ENCODE measurements around the gene PAPLN.

The PAPLN gene

DNA sequence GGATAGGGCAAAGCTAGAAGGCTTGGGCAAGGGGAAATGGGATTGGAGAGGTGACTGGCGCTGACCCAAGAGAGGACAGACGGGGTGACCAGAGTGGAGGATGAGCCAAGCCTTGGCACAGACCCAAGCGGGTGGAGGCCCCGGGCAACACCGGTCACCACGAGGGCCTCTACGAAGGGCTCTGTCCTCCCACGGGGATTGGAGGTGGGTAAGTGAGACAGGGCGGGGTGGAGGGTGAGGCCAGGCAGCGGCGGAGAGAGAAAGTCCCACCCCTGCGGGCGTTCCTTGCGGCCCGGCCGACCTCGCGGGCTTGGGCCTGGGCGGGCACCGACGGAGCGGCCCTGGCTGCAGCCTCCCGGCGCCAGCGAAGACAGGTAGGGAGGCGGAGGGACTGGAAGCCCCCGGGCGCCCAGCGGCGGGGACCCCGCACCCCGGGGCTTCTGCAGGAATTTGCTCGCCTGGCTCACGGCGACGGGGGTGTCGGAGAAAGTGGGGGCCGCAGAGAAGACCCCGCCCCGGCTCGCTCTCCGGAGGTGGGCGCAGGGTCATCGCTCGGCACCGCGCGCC, at the start of gene PAPLN:
PAPLN (plus strand) TSS at position 288 of the 567 bp plus-strand sequence. CDS start 2,273 bp downstream, outside the sequence.
- in situ Hi-C loops (cut with MboI; ENCODE audit: low sequenced_read_pairs), result no loop called here

DNA sequence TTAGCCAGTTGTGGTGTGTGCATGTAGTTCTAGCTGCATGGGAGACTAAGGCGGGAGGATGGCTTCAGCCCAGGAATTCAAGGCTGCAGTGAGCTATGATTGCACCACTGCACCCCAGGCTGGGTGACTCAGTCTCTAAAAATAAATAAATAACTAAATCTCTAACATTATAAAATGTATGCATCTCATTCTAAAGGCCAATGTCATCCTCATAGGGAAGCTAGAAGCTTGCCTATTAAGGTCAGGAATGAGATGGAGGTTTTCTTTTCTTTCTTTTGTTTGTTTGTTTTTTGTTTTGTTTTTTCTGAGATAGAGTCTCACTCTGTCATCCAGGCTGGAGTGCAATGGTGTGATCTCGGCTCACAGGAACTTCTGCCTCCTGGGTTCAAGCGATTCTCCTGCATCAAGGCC, 48.8 kb upstream of the PAPLN start:
- in situ Hi-C loops (cut with MboI; ENCODE audit: low sequenced_read_pairs), result loop anchor here (25.0 kb wide), 1 partner anchor 274 kb away; the partner anchor contains the start of gene NUMB

DNA sequence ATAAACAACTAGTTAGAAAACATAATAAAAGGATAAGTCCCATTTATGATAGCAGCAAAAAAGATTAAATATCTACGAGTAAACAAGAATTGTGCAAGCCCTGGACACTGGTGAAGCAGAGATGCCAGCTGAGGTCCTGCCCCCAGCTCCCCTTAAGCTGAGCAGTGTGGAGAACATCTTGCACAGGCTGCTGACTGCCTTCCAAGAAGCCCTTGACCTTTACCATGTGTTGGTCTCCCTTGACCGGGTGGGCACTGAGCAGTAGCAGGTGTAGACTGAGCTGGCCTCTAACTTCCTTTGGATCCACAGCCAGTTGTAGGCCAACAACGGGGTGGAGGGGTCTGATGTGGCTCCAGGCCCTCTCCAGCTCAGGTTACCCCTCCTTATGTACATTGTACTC, 47.7 kb upstream of the PAPLN start:
- in situ Hi-C loops (cut with MboI; ENCODE audit: low sequenced_read_pairs), result loop anchor here (25.0 kb wide), 1 partner anchor 273 kb away; the partner anchor contains the start of gene NUMB

- in situ Hi-C loops (cut with MboI; ENCODE audit: low sequenced_read_pairs), result loop anchor here (25.0 kb wide), 1 partner anchor 271 kb away; the partner anchor contains the start of gene NUMB
These were observed 45.9 kb upstream of the PAPLN start for GRCh38 chr14:73191441-73191840.

- in situ Hi-C loops (cut with MboI; ENCODE audit: low sequenced_read_pairs), result loop anchor here (25.0 kb wide), 1 partner anchor 268 kb away; the partner anchor contains the start of gene NUMB
These were observed 43.0 kb upstream of the PAPLN start for GRCh38 chr14:73194306-73194705.

DNA sequence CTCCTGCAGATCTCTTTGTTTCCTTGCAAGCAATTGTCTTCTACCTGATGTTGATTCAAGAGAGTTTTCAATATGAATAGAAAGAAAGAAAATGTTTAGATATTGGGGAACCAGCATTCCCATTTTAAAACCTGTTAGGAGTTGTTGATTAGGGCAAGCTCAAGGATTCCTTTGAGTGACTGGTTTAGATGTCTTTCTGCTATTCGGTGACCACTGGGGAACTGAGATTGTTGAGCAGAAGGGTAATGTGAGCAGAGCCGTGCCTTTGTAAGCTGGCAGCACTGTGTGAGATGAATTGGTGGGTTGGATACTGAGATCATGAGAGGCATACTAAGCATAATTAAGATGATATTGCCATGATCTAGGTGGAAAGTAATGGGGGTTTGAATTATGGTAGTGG, 39.1 kb upstream of the PAPLN start:
- in situ Hi-C loops (cut with MboI; ENCODE audit: low sequenced_read_pairs), result loop anchor here (25.0 kb wide), 1 partner anchor 264 kb away; the partner anchor contains the start of gene NUMB

- in situ Hi-C loops (cut with MboI; ENCODE audit: low sequenced_read_pairs), result no loop called here
These were observed 33.8 kb upstream of the PAPLN start for GRCh38 chr14:73203527-73203926.

GRCh38 chr14:73207615-73208014, 29.7 kb upstream of the PAPLN start:
- in situ Hi-C loops (cut with MboI; ENCODE audit: low sequenced_read_pairs), result no loop called here

DNA sequence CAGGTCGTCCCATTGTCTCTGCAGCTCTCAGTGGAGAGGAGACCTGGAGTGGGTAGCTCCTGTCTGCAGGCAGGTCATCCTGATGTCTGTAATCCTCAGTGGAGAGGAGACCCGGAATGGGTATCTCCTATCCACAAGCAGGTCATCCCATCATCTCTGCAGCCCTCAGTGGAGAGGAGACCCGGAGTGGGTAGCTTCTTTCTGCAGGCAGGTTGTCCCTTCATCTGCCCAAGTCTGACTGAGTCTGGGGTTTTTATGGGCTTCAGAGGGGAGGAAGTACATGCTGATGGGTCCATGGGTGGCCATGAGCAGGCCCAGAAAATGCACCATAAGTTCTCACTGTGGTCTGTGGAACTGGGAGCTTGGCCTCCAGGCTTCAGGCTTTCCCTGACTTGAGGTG, 28.9 kb upstream of the PAPLN start:
- in situ Hi-C loops (cut with MboI; ENCODE audit: low sequenced_read_pairs), result no loop called here

DNA sequence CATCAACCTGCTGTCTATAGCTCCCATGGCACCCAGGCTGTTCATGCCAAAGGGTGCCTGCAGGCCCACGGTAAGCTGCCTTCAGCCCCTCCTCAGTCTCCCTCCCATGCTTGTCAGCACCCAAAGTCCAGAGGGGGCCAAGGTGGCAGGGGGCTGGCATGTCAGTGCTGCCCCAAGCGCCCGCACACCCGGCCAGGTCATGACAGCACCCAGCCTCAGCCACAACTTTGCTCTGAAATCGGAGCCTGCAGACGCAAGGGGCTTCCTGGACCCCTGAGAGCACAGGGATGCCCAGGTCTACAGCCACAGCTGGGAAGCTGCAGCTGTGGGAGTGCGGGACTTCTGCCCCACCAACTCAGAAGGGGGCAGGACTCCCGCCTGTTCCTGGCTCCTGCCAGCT, 28.5 kb upstream of the PAPLN start:
- in situ Hi-C loops (cut with MboI; ENCODE audit: low sequenced_read_pairs), result no loop called here

- in situ Hi-C loops (cut with MboI; ENCODE audit: low sequenced_read_pairs), result no loop called here
These were observed 27.4 kb upstream of the PAPLN start for GRCh38 chr14:73209953-73210352.

- in situ Hi-C loops (cut with MboI; ENCODE audit: low sequenced_read_pairs), result no loop called here
These were observed 25.9 kb upstream of the PAPLN start for GRCh38 chr14:73211251-73212040.

DNA sequence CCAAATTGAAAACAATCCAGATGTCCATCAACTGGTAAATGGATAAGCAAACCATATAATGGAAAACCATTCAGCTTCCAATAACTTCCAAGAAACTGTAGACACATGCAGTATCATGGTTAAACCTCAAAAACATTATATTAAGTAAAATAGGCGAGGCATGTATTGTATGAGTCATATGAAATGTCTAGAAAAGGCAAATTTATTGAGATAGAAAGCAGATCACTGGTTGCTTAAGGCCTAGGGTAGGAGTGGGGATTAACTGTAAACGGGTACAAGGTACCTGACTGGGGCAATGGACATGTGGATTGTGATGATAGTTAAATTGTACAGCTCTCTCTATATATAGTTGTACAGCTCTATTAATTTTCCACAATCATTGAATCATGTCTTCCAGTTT, 21.3 kb upstream of the PAPLN start:
- in situ Hi-C loops (cut with MboI; ENCODE audit: low sequenced_read_pairs), result no loop called here

DNA sequence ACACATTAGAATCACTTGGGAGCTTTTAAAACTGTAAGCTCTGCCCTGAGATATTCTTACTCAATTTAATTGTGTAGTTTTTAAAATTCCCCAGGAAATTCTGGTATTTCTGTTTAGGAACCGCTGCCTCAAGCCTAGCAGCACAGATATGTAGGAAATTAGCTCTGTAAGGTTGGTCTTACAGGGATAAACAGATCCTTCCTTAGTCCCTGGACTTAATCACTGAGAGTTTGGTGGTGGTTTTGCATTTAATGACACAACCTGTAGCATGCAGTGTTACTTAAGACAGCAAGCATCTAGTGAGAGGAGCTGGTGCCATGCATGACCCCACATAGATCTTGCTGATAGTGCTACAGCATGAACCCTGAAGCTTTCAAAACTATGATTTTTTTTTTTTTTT, 19.9 kb upstream of the PAPLN start:
- in situ Hi-C loops (cut with MboI; ENCODE audit: low sequenced_read_pairs), result no loop called here

- in situ Hi-C loops (cut with MboI; ENCODE audit: low sequenced_read_pairs), result no loop called here
These were observed 17.2 kb upstream of the PAPLN start for GRCh38 chr14:73220061-73220460.

GRCh38 chr14:73220634-73221033, 16.7 kb upstream of the PAPLN start:
- in situ Hi-C loops (cut with MboI; ENCODE audit: low sequenced_read_pairs), result no loop called here

DNA sequence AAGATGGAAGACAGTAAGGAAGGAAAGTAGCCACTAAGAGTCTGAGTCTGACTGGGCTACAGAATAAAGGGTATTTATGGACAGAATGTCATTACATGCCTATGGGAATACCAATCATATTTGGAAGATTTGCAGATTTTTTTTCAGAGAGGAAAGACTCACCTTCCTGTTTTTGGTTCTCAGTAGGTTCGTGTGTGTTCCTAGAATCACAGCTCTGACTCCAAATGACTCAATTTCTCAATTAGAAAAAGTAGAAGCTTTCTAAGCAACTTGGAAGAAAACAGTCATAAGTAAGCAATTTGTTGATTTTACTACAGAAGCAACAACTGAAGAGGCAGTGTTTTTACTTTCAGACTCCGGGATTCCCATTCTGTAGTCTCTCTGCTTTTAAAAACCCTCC, 15.4 kb upstream of the PAPLN start:
- in situ Hi-C loops (cut with MboI; ENCODE audit: low sequenced_read_pairs), result no loop called here

GRCh38 chr14:73223049-73223448, 14.3 kb upstream of the PAPLN start:
- in situ Hi-C loops (cut with MboI; ENCODE audit: low sequenced_read_pairs), result no loop called here

- in situ Hi-C loops (cut with MboI; ENCODE audit: low sequenced_read_pairs), result no loop called here
These were observed 11.8 kb upstream of the PAPLN start for GRCh38 chr14:73225496-73225895.

- in situ Hi-C loops (cut with MboI; ENCODE audit: low sequenced_read_pairs), result no loop called here
These were observed 9.2 kb upstream of the PAPLN start for GRCh38 chr14:73227812-73228781.

- in situ Hi-C loops (cut with MboI; ENCODE audit: low sequenced_read_pairs), result no loop called here
These were observed 7.3 kb upstream of the PAPLN start for GRCh38 chr14:73230051-73230450.

All from HL-60/S4 treated with retinoic acid at 250 ng/mL for 4 days and 3 days (cell line).